ENCODE measurements around the gene FADS1.

Gene FADS1

DNA sequence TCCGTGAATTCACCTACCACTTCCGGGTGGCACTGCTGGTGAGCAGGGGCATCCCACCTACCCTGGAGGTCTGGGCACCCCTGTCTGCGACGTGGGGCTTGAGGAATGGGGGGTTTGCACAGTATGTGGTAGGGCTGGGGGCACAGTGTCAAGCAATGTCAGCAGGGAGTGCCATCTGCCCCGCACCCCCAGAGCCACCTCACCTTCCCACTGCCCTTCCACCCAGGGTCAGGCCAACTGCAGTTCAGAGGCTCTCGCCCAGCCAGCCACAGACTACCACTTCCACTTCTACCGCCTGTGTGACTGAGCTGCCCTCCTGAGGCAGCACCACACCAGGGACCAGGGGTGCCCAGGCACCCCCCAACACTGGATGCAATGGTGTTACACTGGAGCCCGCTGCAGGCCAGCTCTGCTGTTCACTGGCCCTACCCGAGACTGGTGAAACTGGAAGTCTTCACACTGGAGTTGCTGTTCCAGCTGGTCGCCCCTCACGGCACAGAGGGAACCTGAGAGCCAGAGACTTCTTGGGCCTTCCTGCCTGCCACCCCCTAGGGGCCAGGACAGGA lies 30.9 kb downstream of the FADS1 start:
- TF ChIP-seq CTCF (IDR thresholded peaks at IDR 0.05; ENCODE audit: low read depth, low read length, missing control alignments), result no peak
- H3K4me3 ChIP-seq (ENCODE audit: low read depth, low read length), result no peak overlapping the region
- DNase-seq (ENCODE audit: low read depth), result no peak

- H3K4me3 ChIP-seq (ENCODE audit: low read depth, low read length), result no peak overlapping the region
- DNase-seq (ENCODE audit: low read depth), result no peak
- TF ChIP-seq CTCF (IDR thresholded peaks at IDR 0.05; ENCODE audit: low read depth, low read length, missing control alignments), result no peak
Observed at GRCh38 chr11:61784506-61784805, 32.3 kb downstream of the FADS1 start.

- no peak for DNase-seq (ENCODE audit: low read depth)
- TF ChIP-seq CTCF (IDR thresholded peaks at IDR 0.05; ENCODE audit: low read depth, low read length, missing control alignments), result no peak
- no peak overlapping the region for H3K4me3 ChIP-seq (ENCODE audit: low read depth, low read length)
Observed at GRCh38 chr11:61783717-61784505, 32.9 kb downstream of the FADS1 start.

- H3K4me3 ChIP-seq (ENCODE audit: low read depth, low read length), result no peak overlapping the region
- no peak for TF ChIP-seq CTCF (IDR thresholded peaks at IDR 0.05; ENCODE audit: low read depth, low read length, missing control alignments)
- no peak for DNase-seq (ENCODE audit: low read depth)
Observed at GRCh38 chr11:61782841-61783240, 34.0 kb downstream of the FADS1 start.

DNA sequence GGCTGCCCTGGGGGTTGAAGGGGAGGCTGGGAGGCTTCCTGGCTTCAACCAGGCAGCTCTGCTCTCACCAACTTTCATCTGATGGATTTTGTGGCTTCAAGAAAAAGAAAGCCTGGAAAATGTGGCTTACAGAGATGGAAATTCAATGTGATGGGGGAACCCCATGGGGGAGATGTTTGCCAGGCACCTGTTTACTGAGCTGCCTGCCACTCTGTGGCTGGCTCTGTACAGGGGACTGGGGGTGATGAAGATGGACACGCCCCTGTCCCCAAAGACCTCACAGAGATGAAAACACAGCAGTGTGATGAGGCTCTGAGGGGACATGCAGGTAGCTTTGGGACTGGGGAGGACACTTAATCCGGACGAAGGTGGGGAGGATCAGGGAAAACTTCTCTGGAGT lies 34.5 kb downstream of the FADS1 start:
- DNase-seq (ENCODE audit: low read depth), result no peak
- no peak overlapping the region for H3K4me3 ChIP-seq (ENCODE audit: low read depth, low read length)
- no peak for TF ChIP-seq CTCF (IDR thresholded peaks at IDR 0.05; ENCODE audit: low read depth, low read length, missing control alignments)

- H3K4me3 ChIP-seq (ENCODE audit: low read depth, low read length), result no peak overlapping the region
- no peak for DNase-seq (ENCODE audit: low read depth)
- TF ChIP-seq CTCF (IDR thresholded peaks at IDR 0.05; ENCODE audit: low read depth, low read length, missing control alignments), result no peak
Observed at GRCh38 chr11:61781585-61781984, 35.2 kb downstream of the FADS1 start.

Measured in GM12864 (cell line).